GM19099 (cell line): ENCODE measurements around the gene ARRDC3.
A peak's percentile ranks its signal among the peaks of the same experiment; 100 is the strongest.

Experiments
- POLR2A ChIP-seq: IDR thresholded peaks from 3 replicates; pipeline ENCODE4 v1.6.1; 2011; ENCODE audit warnings: low read depth; ENCODE audit not compliant: insufficient read length; ENCODE audit errors: extremely low read depth

Gene ARRDC3, protein sequence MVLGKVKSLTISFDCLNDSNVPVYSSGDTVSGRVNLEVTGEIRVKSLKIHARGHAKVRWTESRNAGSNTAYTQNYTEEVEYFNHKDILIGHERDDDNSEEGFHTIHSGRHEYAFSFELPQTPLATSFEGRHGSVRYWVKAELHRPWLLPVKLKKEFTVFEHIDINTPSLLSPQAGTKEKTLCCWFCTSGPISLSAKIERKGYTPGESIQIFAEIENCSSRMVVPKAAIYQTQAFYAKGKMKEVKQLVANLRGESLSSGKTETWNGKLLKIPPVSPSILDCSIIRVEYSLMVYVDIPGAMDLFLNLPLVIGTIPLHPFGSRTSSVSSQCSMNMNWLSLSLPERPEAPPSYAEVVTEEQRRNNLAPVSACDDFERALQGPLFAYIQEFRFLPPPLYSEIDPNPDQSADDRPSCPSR

DNA sequence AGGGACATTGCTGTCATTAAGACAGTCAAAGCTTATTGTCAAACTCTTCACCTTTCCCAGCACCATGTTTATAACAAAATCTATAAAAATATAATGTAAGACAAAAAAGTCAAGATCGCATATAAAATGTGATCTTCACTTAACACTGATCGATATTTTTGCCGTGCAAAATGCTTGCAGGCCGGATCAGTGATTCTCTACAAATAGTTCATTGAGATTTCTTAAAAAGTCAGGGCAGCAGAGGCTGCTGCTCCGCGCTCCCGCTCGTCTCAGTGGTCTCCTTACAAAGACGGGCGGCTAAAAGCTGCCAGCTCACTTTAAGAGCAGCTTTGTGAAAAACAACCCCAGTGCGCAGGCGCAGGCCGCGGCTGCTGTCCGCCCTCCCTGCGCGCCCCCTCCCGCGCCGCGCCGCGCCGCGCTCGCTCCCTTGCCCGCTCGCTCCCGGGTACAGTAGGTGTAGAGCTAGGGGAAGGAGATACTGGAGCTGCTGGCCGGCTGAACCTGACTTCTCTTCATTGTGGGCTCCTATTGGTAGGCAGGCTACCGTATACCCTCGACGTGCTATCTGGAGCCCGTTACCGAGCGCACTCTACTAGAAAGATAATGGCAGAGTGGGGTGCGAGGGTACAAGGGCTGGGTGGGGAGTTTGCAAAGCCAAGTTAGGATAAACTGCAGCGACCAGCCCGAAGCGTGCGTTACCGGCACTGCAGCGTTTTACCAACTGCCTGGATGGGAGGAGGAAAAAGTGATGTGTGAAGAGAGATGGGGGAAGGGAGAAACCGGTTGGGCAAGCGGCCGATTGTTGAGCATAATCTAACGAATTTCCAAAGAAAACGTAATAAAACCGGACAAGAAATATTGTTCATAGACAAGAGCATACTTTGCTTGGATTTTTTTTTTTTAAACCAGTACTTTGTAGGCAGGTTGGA is at the start of gene ARRDC3:
Gene ARRDC3 (minus strand): TSS at position 291 of the 929 bp plus-strand sequence. CDS start 225 bp downstream, at position 66.
- peak; percentile 100 for TF ChIP-seq POLR2A

DNA sequence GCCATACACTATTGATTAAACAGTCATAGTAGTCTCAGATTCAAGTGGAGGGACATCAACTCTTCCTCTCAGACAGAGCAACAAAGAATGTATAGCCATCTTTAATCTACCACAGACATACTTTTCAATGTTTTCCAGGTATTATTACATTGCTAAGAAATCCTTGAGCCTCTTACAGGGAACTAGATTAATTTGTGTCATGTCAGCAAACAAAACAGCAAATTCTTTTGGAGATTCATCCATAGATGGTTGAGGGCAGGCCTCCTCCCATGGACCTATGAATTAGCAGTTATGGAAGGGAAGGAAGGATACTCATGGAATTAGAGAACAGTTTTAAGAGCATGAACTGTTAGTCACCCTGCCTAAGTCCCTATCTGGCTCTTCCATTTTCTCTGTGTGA is 47.8 kb upstream of the ARRDC3 start:
- no peak for TF ChIP-seq POLR2A

DNA sequence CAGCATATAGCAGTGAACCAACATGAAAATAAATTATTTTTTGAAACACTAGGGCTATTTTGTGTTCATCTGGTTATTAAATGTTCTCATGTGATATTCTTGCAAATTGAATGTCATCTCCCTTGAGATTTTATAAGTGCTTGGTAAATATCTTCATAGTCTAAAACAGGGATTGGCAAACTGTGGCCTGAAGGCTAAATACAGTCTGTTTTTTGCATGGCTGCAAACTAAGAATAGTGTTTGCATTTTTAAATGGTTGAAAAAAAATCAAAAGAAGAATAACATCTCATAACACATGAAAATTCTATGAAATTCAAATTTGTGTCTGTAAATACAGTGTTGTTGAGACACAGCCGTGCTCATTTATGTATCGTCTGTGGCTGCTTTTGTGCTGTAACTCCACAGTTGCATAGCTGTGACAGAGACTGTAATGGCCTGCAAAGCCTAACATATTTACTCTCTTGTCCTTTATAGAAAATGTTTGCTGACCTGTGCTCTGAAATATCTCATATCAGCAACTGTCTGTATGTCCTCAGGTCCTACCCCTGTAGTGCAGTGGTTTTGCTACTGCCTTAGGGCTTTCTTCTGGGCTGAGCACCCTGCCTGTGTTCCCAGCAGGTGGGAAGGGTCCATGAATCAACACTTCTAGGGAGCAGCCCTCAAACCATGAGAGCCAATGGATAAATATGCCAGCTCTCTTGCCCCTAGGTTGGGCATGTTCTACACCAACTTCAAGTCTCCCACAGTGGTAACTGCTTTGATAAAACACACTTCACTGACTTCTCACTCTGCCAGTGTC is 41.7 kb upstream of the ARRDC3 start:
- no peak for TF ChIP-seq POLR2A

DNA sequence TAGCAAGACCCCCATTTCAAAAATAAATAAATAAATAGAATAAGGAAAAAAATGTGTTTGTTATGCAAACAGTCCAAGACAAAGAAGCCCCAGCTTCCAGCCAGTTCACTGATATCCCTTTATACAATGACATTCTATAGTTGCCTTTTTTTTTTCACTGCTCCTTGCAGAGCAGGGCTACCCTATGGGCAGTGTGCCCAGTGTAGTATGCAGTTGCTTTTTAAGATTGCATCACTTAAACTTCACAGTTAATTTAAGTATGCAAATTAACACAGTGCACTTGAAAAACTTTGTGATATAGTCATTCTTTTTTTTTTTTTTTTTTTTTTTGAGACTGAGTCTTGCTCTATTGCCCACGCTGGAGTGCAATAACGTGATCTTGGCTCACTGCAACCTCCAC is 40.8 kb upstream of the ARRDC3 start:
- TF ChIP-seq POLR2A: no peak

DNA sequence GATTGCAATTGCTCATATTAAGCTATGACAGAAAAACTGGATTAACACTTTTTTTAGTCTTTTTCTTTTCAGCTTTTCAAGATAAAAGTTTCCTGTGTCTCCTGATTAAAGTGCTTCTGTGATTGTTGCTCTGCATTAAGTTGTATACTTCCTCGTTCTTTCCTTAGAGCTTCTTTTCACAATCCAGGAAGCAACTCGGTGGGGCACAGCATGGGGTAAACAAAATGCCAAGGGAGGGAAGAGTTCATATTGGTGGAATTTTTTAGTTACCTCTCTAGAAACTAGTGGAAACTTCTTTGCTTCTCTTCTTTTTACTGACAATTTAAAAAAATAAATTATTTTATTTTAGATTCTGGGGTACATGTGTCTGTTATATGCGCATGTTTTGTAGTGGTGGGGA is 37.8 kb upstream of the ARRDC3 start:
- TF ChIP-seq POLR2A: no peak

DNA sequence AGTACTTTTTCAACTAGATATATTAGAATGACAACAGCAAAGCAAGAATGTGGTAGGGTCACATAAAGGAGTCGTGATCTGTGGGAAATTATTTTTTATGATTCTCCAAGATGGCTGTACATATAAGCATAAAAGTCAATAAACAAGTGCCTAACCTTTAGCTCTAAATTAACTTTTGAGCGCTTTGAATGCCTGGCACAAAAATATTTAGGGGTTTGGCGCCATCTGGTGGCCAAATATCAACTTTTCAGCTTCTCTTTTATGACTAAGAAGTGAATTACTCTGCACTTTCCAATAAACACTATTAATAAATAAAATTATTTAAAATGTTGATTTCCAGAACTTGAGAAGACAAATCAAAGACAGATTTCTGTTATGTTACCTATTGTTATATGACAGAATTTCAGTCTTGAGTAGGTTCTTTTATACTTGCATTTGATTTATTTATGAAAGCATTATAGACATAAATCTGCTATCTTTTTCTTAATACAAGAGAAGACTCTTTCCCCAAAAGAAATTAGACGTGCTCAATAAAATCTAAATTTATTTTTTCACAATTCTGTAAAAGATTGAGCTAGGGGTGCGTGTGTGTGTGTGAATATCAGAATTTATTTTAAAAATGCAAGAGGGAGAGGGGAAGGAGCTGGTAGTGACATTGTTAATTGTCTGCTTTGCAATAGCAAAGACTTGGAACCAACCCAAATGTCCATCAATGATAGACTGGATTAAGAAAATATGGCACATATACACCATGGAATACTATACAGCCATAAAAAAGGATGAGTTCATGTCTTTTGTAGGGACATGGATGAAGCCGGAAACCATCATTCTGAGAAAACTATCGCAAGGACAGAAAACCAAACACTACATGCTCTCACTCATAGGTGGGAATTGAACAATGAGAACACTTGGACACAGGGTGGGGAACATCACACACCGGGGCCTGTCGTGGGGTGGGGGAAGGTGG is 36.7 kb upstream of the ARRDC3 start:
- TF ChIP-seq POLR2A: no peak

DNA sequence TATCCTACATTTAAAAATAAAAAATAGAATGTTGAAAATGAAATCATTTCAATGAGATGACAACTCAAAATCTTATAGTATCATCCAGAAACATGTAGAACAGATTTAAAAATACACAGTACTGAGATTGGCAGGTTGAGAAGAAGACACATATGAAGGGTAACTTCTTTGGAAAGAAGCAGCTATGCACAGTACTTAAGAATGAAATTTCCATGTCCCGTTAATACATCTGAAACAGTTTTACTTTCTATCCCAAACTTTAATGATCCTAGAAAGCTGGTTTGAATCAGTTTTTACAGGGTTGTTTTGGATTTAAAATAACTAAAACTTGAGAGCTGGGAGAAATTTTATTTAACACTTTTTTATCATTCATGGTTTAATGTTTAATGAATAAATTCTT is 36.0 kb upstream of the ARRDC3 start:
- no peak for TF ChIP-seq POLR2A

DNA sequence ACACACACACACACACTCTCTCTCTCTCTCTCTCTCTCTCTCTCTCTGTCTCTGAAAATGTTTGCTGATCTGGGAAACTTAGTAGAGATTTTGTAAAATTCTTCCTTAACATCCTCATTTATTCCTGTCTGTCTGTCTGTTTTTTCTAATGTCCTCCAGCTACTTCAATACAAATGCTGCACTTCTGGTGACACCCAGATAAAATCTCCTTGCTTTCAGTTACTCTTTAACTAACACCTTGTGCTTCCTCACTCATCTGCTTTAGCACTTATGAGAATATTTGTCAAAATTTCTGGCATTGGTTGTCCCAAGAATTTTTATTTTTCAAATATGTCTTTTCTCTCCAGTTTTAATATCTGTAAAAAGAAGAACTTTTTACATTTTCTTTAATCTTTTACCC is 35.0 kb upstream of the ARRDC3 start:
- no peak for TF ChIP-seq POLR2A

DNA sequence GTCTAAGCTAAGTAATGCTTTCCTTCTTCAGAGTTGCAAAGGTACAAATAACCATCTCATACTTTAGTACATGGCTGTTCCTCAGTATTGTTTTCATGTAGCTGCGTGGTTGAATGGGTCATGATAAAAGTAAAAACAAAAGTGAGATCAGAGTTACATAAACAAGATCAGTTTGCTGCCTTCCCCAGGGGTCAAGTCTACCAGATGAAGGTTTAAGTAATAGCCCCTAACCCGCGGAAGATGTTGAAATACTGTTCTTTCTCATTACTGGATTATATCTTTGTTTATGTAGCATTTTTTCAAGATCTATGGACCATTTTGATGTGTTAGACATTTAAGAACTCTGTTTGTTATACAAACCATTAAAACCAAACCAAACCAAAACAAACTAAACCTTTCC is 34.1 kb upstream of the ARRDC3 start:
- TF ChIP-seq POLR2A: no peak

DNA sequence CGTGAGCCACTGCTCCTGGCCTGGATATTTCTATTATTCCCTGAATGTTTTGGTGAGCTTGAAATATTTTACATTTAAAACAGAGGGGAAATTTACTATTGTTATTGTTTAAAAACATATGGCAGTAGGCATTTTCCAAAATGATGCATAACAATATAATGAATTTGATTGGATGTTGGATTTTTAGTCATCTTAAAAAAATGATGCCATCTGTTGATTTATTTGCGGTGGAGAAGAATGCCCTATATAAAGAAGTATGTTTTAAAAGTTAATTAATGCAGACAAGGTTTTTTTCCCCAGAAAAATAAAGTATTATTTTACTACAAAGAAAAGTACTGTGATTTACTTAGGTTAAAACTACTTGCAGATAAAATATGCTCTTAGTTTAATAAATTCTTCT is 33.4 kb upstream of the ARRDC3 start:
- no peak for TF ChIP-seq POLR2A

DNA sequence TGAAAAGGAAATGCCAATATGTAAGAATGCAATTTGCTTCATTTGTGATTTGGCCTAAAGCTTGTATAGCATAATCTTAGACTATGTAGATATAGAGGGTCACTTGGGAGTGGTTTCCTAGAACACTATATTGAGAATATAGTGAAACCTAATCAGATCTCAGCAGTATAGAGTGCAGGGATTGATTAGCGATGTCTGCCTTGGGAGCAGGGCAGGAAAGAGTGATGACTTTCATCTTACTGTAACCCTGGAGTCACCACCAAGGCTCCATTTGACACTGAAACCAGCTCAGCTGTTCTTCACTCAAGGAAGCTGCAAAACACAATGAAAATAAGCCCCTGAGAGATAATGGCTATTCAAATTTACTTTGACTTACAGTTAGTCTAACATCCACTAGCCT is 26.2 kb upstream of the ARRDC3 start:
- TF ChIP-seq POLR2A: no peak

DNA sequence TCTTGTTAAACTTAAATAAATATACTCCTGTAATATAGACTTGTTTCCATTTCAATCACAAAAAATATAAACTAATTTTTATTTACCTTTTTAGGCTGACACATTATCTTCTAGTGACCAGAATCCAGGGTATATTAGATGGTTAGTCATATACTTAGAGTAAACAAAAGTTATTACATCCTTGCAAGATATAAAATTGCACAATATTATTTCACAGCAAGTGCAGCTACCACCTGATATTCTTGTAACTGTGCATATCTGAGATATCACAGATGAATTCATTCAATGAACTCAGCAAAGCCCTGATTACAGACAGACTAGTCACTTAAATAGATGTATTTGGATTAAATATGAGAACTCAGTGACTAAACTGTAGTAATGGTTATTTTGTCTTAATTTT is 25.6 kb upstream of the ARRDC3 start:
- no peak for TF ChIP-seq POLR2A

DNA sequence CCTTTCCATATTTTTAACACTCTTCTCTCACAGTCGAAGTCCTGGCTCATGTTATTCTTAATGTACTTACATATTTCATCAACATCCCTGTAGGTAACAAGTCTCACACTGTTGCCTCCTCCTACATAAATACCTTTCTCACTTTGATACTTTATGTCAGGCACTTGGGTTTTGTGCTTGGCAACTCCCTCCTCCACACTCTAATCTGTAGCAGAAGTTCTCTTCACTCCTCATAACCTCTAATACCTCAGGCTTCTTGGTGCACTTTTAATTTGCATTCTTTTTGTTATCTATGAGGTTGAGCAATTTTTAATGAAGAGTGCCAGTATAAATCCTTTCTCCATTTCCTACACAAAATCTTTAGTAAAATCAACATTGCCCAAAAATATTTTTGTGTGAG is 24.1 kb upstream of the ARRDC3 start:
- no peak for TF ChIP-seq POLR2A

DNA sequence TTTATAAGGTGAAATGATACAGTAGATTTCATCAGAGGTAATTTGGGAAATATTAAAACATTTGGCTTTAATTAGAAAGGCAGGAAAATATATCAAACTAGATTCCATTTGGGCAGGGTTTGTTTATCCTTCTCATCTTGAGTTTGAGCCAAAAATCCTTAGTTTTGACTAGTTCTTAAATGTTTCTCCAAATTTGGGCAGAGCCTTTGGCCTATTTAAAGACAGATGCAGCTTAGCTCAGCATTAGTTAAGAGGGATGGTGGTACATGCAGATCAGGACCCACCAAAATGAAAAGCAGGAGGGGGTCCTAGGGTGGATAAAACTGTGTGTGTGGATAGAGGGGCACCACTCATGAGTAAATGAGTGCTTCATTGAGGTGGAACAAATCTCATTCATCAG is 20.3 kb upstream of the ARRDC3 start:
- TF ChIP-seq POLR2A: no peak

DNA sequence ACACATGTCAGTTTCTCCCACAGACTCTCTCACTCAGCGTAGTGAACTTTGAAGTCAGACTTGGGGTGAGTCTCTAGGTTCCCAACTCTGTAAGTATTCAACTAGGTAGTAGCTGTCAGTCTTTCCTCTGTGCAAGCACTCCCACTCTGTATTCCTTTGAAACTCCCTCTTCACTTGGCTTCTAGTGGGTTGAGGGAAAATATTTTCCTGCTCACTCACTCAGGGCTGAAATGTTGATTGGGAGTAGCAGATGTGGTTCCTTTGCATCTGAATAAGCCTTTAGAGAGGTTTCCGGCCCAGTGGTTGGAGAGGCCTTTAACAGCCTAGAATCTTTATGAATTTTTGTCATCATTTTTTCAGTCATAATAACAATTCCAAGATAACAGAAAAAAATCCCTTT is 18.1 kb upstream of the ARRDC3 start:
- no peak for TF ChIP-seq POLR2A

DNA sequence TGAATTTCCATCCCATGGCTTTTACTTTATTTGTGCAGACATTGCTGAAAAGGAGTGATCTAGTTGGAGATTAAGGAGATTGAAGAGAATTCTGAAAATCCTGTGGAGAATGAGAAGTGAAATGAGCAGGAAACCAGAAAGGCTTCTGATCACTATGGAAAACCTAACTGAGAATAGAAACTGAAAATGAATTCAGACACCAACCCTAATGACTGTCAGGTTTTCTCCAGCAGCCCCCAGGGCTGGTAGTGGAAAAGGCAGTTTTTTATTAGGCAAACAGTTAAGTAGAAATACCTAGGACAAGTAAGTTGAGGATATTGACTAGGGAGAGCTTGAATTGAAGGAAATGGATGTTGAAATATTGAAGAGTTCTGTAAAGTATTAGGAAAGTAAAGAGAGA is 14.7 kb upstream of the ARRDC3 start:
- no peak for TF ChIP-seq POLR2A
